ENCODE results near the gene RPL21.

Gene RPL21

GRCh38 chr13:27276188-27276587, 24.8 kb downstream of the RPL21 start:
- H3K4me3 ChIP-seq, result no peak overlapping the region
- no peak for TF ChIP-seq FOXP2 (optimal IDR thresholded peaks at IDR 0.05; ENCODE audit: control extremely low read depth, extremely low read length, insufficient read depth)
- TF ChIP-seq POLR2AphosphoS5 (IDR thresholded peaks at IDR 0.05; ENCODE audit: borderline replicate concordance, low read depth, low read length), result no peak
- no peak for TF ChIP-seq EZH2 (IDR thresholded peaks at IDR 0.05)
- H3K9ac ChIP-seq (ENCODE audit: insufficient read length), result no peak overlapping the region
- no peak for DNase-seq (ENCODE audit: low read depth, low spot score)
- H3K36me3 ChIP-seq (ENCODE audit: insufficient read depth, low read length), result no peaks in the 10 kb centered on the region
- no peaks in the 10 kb centered on the region for H3K9me3 ChIP-seq (ENCODE audit: low read depth, low read length)
- no peak overlapping the region for H3K27ac ChIP-seq

- DNase-seq (ENCODE audit: low read depth, low spot score), result no peak
- no peak overlapping the region for H3K9ac ChIP-seq (ENCODE audit: insufficient read length)
- H3K27ac ChIP-seq, result no peak overlapping the region
- H3K9me3 ChIP-seq (ENCODE audit: low read depth, low read length), result no peaks in the 10 kb centered on the region
- TF ChIP-seq POLR2AphosphoS5 (IDR thresholded peaks at IDR 0.05; ENCODE audit: borderline replicate concordance, low read depth, low read length), result no peak
- no peak for TF ChIP-seq EZH2 (IDR thresholded peaks at IDR 0.05)
- TF ChIP-seq FOXP2 (optimal IDR thresholded peaks at IDR 0.05; ENCODE audit: control extremely low read depth, extremely low read length, insufficient read depth), result no peak
- H3K36me3 ChIP-seq (ENCODE audit: insufficient read depth, low read length), result no peaks in the 10 kb centered on the region
- no peak overlapping the region for H3K4me3 ChIP-seq
These were observed 28.1 kb downstream of the RPL21 start for GRCh38 chr13:27279506-27279905.

GRCh38 chr13:27280009-27280656, 28.8 kb downstream of the RPL21 start:
- TF ChIP-seq POLR2AphosphoS5 (IDR thresholded peaks at IDR 0.05; ENCODE audit: borderline replicate concordance, low read depth, low read length), result no peak
- no peak for TF ChIP-seq FOXP2 (optimal IDR thresholded peaks at IDR 0.05; ENCODE audit: control extremely low read depth, extremely low read length, insufficient read depth)
- no peak for TF ChIP-seq EZH2 (IDR thresholded peaks at IDR 0.05)
- no peak for DNase-seq (ENCODE audit: low read depth, low spot score)

GRCh38 chr13:27280841-27281240, 29.5 kb downstream of the RPL21 start:
- DNase-seq (ENCODE audit: low read depth, low spot score), result no peak
- Histone ChIP-seq H3K36me3 (ENCODE audit: insufficient read depth, low read length) (no peaks in the 10 kb centered on the region), H3K9me3 (ENCODE audit: low read depth, low read length) (no peaks in the 10 kb centered on the region), H3K4me3 (no peak overlapping the region), H3K27ac (no peak overlapping the region), H3K9ac (ENCODE audit: insufficient read length) (no peak overlapping the region)
- TF ChIP-seq POLR2AphosphoS5 (IDR thresholded peaks at IDR 0.05; ENCODE audit: borderline replicate concordance, low read depth, low read length) (no peak), EZH2 (IDR thresholded peaks at IDR 0.05) (no peak)

More at GRCh38 chr13:27280009-27280656, 28.8 kb downstream of the RPL21 start:
- Histone ChIP-seq H3K9me3 (ENCODE audit: low read depth, low read length) (no peaks in the 10 kb centered on the region), H3K27ac (no peak overlapping the region), H3K4me3 (no peak overlapping the region), H3K9ac (ENCODE audit: insufficient read length) (no peak overlapping the region), H3K36me3 (ENCODE audit: insufficient read depth, low read length) (no peaks in the 10 kb centered on the region)

GRCh38 chr13:27281420-27281819, 30.1 kb downstream of the RPL21 start:
- Histone ChIP-seq H3K36me3 (ENCODE audit: insufficient read depth, low read length) (no peaks in the 10 kb centered on the region), H3K9ac (ENCODE audit: insufficient read length) (no peak overlapping the region), H3K4me3 (no peak overlapping the region), H3K9me3 (ENCODE audit: low read depth, low read length) (no peaks in the 10 kb centered on the region), H3K27ac (no peak overlapping the region)
- no peak for TF ChIP-seq FOXP2 (optimal IDR thresholded peaks at IDR 0.05; ENCODE audit: control extremely low read depth, extremely low read length, insufficient read depth)
- no peak for TF ChIP-seq EZH2 (IDR thresholded peaks at IDR 0.05)
- DNase-seq (ENCODE audit: low read depth, low spot score), result no peak

DNA sequence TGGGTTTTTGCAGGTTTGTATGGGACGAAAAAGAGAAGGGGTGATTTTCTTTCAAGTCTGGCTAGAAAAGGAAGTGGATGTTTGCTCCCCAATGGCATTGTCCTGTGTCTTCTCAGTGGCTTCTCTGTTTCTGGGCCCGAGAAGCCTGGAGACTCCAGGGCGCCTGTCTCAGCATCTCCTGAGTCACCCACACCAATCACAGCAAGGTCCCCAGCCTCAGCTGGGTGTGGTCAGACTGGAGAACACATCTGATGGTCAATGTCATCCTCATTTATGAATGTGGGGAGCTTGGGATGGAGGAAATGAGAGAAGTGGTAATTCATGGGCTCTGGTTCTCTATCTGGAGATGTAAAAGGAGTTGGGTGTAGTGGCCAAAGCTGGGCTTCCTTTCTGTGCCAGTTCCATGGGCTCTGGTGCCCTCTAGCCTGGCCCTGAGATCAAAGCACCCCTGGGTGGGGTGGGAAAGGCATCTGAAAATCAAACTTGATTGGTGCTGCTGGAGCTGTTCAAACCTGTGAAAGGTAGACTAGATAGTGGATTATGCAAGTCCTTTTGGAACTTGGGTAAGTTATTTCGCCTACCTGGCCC, 32.6 kb downstream of the RPL21 start:
- Histone ChIP-seq H3K9ac (ENCODE audit: insufficient read length) (no peak overlapping the region), H3K4me3 (no peak overlapping the region), H3K36me3 (ENCODE audit: insufficient read depth, low read length) (no peaks in the 10 kb centered on the region), H3K27ac (no peak overlapping the region), H3K9me3 (ENCODE audit: low read depth, low read length) (no peaks in the 10 kb centered on the region)
- no peak for DNase-seq (ENCODE audit: low read depth, low spot score)
- TF ChIP-seq EZH2 (IDR thresholded peaks at IDR 0.05), result no peak
- no peak for TF ChIP-seq FOXP2 (optimal IDR thresholded peaks at IDR 0.05; ENCODE audit: control extremely low read depth, extremely low read length, insufficient read depth)
- no peak for TF ChIP-seq POLR2AphosphoS5 (IDR thresholded peaks at IDR 0.05; ENCODE audit: borderline replicate concordance, low read depth, low read length)

DNA sequence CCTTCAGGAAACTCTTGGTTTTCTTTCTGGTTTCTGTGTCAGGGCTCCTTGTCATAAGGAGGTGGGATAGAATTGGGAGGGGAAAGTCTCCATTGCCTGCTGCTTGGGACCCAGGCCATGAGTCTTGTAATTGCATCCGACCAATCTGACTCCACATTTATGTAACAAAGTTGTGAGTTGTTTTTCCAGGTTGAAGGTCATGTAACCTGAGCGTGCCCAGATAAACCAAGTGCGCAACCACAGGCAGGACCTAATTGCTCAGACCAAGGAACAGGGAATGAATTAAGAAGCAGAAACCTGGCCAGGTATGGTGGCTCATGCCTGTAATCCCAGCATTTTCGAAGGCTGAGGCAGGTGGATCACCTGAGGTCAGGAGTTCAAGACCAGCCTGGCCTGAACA, 37.0 kb downstream of the RPL21 start:
- Histone ChIP-seq H3K9ac (ENCODE audit: insufficient read length) (no peak overlapping the region), H3K9me3 (ENCODE audit: low read depth, low read length) (no peaks in the 10 kb centered on the region), H3K4me3 (no peak overlapping the region), H3K27ac (no peak overlapping the region), H3K36me3 (ENCODE audit: insufficient read depth, low read length) (no peaks in the 10 kb centered on the region)
- no peak for TF ChIP-seq FOXP2 (optimal IDR thresholded peaks at IDR 0.05; ENCODE audit: control extremely low read depth, extremely low read length, insufficient read depth)
- no peak for TF ChIP-seq POLR2AphosphoS5 (IDR thresholded peaks at IDR 0.05; ENCODE audit: borderline replicate concordance, low read depth, low read length)
- no peak for TF ChIP-seq EZH2 (IDR thresholded peaks at IDR 0.05)
- no peak for DNase-seq (ENCODE audit: low read depth, low spot score)

GRCh38 chr13:27289011-27289665, 37.8 kb downstream of the RPL21 start:
- no peak for DNase-seq (ENCODE audit: low read depth, low spot score)
- Histone ChIP-seq H3K9me3 (ENCODE audit: low read depth, low read length) (no peaks in the 10 kb centered on the region), H3K36me3 (ENCODE audit: insufficient read depth, low read length) (no peaks in the 10 kb centered on the region), H3K9ac (ENCODE audit: insufficient read length) (no peak overlapping the region), H3K27ac (no peak overlapping the region), H3K4me3 (no peak overlapping the region)
- no peak for TF ChIP-seq POLR2AphosphoS5 (IDR thresholded peaks at IDR 0.05; ENCODE audit: borderline replicate concordance, low read depth, low read length)
- TF ChIP-seq EZH2 (IDR thresholded peaks at IDR 0.05), result no peak
- no peak for TF ChIP-seq FOXP2 (optimal IDR thresholded peaks at IDR 0.05; ENCODE audit: control extremely low read depth, extremely low read length, insufficient read depth)
